HL-60/S4 treated with retinoic acid at 250 ng/mL for 4 days and 3 days (cell line): ENCODE data around the gene LENEP.

ENCODE experiments used
- in situ Hi-C: fragments of 300-500 bp; cut with MboI; formaldehyde crosslinking; loops from 2 replicates; pipeline ENCODE4 v1.7.0; 2022; ENCODE audit warnings: low sequenced_read_pairs

LENEP gene

DNA sequence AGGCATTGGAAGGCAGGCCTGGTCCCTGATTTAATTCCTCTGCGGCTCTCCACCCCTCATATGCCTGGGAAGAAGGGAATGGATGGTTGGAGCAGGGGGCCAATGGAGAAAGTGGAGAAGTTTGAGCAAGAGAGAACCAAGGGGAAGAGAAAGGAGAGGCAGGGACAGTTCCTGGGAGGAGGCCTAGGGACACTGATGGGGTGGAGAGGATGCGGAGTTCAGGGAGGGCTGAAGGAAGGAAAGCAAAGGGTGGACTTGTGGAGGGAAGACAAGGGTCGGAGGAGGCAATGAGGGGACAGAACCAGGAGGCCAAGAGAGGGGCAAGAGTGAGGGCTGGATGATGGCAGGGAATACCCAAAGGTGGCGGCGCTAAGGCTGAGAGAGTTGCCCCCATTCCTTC is 16.4 kb downstream of the LENEP start:
- in situ Hi-C loops = no loop called here

GRCh38 chr1:155010211-155010918 is 17.0 kb downstream of the LENEP start:
- in situ Hi-C loops = no loop called here

DNA sequence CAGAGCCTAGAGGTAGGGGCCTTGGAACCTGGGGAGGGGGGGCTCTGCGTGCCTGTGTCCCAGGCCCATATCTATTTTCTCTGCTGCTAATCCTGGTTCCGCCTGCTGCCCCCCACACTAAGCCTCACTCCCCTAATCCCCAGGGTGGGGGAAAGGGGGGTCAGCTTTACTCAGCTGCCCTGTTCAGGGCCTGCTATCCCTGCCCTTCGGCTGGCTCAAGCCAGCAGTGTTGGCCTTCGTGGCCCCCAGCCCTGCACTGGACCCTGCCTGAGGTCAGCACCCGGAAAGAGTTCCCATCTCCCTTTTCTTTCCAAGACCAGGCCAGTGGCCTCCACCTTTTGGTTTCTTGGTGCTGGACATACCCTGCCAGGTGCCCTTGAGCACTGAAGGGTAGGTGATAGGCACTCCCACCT is 17.6 kb downstream of the LENEP start:
- in situ Hi-C loops = no loop called here

DNA sequence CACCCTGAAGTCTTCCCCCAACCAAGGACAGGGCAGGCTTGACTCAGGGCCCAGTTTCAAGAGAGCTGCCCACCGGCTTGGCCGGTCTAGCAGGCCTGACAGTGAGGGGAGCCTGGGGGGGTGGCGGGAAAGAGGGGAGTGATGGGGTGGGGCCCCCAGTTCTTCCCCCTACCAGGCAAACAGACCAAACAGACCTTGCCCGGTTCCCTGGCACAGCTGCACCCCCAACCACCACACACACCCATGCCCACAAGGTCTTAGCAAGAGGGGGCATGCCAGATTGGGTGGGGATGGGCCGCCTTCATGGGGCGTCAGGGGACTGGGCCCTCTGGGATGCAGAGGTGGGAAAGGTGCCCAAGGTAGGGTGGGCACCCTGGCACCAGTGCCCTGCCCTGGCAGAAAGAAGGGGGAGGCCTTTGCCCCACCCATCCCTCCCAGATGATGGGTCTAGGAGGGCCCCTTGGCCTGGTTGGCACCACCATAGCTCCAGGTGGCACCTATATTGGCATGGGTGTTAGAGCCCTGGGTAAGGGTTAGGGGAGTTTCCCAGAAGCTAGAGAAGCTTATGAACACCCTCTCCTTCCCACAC is 18.1 kb downstream of the LENEP start:
- in situ Hi-C loops = no loop called here

- in situ Hi-C loops = no loop called here
These were observed 18.7 kb downstream of the LENEP start for GRCh38 chr1:155012026-155012546.

DNA sequence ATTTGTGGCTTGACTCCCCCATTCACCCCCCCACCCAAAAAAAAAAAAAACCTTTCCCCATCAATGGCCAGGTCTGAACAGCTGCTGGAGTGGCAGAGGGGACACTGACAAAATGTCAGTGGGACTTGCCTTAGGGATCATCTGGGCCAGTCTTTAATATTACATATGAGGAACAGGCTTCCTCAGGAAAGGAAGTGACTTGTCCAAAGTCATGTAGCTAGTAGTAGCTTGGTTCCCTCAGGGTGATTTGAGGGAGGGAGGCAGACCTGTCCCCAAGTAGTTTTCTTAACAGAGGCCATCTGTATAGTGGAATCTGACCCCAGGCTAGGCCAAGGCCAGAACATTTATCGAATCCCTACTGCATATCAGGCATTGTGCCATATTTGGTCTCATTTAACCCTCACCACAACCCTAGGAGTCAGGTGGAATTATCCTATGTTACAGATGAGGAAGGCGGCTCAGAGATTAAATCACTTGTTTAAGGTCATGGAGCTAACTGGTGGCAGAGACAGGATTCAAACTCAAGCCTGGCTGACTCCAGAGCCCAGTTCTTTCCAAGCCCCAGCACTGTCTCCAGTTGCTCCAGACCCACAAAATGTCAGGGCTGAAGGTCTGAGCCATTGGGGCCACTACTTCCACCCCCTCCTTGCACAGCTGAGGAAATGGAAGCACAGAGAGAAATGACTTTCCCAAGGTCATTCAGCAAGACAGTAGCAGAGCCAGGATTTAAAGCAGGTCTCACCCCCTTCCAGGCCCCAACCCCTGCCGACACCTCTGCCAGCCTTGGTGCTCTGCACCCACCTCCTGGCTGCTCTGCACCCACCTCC is 19.6 kb downstream of the LENEP start:
- in situ Hi-C loops = no loop called here

GRCh38 chr1:155013632-155014031 is 20.2 kb downstream of the LENEP start:
- in situ Hi-C loops = no loop called here

DNA sequence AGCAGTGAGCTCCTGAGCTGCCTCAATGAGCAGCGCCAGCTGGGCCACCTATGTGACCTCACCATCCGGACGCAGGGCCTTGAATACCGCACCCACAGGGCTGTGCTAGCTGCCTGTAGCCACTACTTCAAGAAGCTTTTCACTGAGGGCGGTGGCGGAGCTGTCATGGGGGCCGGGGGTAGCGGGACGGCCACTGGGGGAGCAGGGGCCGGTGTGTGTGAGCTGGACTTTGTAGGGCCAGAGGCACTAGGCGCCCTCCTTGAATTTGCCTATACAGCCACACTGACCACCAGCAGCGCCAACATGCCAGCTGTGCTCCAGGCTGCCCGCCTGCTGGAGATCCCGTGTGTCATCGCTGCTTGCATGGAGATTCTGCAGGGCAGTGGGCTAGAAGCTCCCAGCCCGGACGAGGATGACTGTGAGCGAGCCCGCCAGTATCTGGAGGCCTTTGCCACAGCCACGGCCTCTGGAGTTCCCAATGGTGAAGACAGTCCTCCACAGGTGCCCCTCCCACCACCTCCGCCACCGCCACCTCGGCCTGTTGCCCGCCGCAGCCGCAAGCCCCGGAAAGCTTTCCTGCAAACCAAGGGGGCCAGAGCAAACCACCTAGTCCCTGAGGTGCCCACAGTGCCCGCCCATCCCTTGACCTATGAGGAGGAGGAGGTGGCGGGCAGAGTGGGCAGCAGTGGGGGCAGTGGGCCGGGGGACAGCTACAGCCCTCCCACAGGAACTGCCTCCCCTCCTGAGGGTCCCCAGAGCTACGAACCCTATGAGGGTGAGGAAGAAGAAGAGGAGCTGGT is 21.5 kb downstream of the LENEP start:
- in situ Hi-C loops = no loop called here

DNA sequence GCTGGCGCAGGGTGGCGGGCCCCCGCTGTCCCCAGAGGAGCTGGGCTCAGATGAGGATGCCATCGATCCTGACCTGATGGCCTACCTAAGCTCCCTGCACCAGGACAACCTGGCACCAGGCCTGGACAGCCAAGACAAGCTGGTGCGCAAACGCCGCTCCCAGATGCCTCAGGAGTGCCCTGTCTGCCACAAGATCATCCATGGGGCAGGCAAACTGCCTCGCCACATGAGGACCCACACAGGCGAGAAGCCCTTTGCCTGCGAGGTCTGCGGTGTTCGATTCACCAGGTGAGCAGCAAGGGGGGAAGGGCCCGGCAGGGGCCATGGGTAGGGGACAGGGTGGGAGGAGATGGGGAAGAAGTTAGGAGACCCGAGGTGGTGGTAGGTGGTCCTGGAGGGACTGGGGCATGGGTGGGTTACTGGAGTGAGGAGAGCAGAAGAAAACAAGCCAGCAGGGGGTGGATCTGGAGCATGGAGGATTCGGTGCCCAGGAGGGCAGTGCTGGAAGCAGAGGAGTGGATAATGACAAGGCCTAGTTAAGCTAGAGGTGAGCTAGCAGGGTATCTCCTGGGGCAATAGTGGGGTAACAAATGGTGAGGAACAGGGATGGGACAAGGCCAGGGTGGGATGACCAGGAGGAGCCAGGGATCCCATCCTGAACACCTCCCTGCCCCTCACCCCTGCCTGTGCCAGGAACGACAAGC is 22.3 kb downstream of the LENEP start:
- in situ Hi-C loops = no loop called here

- in situ Hi-C loops = no loop called here
These were observed 22.9 kb downstream of the LENEP start for GRCh38 chr1:155016231-155016831.

DNA sequence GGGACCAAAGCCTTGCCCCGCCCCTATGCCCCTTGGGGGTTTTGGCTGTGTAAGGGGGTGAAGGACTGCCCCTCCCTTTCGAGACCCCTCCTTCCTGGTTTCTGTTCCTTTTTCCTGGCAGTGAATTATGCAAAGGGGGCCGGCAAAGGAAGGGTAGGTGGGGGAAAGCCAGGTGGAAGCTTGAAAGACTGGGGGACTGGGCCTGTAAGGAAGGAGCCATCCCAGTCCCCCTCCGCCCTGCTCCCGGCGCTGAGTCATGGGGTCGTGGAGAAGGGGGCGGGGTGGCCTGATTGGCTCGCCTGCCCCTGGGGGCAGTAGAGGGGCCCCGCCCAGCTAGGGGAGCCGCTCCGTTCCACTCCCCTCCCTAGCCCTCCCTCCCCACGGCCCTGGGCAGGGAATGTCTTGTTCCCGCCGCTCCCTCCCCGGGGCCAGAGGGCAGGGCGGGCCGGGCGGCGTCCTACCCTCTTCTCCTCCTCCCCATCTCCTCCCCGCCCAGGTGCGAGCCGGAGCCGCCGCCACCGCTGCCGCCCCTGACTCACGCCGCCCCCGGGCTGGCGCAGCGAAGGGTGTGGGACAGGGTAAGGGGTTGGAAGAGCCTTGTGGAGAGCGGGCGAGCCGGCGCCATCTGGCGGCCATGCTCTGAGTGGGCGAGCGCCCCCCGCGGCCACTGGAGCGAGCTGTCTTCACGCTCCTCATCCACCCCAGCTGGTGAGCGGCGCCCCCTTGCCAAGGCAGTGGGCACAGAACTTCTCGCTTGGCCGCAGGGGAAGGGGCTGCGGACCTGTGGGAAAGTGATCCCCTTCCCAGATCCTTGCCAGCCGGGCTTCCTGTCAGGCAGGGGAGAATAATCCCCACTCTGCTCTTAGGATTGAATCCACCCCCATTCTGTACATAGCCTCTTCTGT is 23.9 kb downstream of the LENEP start:
- in situ Hi-C loops = no loop called here

DNA sequence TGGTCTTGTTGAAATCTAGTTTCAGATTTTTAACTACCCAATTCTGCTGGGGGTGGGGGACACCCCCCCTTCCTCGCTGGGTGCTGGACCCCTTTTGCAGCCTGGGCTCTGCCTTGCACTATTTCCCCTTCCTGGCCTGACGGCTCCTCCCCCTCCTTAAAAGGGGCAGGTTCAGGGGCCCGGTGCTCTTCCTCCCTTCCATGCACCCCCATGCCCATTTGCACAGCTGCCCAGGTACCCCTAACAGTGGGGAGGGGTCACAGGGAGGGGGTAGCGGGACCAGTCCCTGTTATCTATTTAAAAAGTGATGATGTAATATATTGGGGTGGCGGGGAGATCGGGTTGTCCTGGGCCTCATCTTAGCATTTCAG is 24.5 kb downstream of the LENEP start:
- in situ Hi-C loops = no loop called here

GRCh38 chr1:155018617-155019348 is 25.4 kb downstream of the LENEP start:
- in situ Hi-C loops = no loop called here

DNA sequence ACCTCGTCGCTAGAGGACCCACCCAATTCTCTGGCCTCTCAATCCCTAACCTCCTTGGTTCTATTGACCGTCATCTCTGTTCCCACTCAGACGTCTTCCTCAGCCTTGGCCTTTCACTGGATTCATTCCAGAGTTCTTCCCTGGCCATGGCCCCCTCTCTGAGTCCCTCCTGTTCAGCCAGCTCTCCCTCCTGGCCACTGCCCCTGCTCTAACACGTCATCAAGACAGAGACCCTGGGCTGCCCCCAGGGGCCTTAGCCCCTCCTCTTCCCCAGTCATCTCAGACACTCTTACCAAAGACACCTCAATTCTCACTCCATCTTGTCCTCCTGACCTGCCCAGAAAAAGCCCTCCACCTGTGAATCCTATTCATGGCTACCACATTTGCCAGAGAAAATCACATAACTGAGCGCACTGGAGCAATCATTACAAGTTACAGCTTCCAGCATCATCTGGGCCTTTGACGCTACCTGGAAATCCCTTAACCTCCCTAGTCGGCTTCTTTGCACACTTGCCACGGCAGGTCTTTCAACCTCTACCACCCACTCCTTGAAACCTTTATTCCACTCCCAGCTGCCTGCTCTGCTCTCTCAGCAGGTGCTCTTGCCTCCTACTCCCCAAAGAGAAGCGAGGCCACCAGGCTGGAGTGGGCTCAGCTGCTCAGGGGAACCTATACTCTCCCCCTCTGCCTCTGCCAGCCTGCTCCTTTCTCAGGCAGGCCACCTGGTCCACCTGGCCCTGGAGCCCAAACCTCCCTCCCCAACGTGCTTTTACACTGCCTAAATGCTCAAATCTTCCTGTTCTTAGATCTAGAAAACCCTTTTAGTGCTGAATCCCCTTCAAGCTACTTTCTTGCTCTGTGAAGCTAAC is 26.2 kb downstream of the LENEP start:
- in situ Hi-C loops = no loop called here

DNA sequence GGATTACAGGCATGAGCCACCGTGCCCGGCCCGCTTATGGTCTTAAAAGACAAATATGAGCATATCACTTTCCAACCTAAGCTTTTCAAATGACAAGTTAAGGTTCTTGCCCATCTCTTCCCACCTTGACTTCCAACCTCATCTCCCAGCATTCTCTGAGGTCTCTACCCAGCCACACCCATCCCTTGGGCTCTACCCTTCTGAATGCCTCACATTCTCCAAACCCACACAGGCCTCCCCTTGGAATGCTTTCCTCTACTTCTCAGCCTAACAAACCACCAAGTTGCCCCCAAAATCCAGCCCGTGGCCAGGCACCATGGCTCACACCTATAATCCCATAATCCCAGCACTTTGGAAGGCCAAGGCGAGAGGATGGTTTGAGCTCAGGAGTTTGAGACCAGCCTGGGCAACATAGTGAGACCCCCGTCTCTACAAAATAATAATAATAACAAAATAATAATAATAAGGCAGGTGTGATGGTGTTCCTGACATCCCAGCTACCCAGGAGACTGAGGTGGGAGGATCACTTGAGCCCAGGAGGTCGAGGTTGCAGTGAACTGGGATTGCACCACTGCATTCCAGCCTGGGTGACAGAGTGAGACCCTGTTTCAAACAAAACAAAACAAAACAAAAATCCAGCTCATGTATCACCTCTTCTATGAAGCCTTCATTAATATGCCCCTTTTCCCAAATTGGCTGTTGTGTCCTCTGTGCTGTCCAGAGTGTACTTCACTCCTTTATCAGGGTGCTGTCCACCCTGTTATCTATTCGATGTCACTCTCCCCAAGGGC is 28.9 kb downstream of the LENEP start:
- in situ Hi-C loops = no loop called here

DNA sequence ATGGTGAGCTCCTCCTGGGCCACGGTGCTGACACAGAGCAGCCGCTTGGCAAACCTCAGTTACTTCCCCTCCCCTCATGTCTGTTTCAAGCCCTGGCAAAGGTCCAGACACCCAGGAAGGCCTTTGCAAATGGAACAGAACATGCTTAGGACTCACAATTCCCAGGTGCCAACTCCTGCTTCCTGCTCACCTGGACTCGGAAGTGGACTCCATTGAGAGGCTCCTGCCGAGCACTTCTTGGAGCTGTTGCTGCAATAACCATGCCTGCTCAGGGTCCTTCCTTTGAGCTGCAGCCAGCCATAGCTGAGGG is 29.5 kb downstream of the LENEP start:
- in situ Hi-C loops = no loop called here

GRCh38 chr1:155023627-155024026 is 30.2 kb downstream of the LENEP start:
- in situ Hi-C loops = no loop called here
